HCT116 (cell line): ENCODE measurements around the gene INSYN2A. TPM values are rescaled to one million over a fixed set of nuclear protein-coding genes. Genes with fewer than 3 reads are reported as not detected.

Source experiments
- ATAC-seq: fragments of 200-7000 bp; cut with Tn5 transposase; 2 replicates; pipeline ENCODE4 v1.9.1; 2020; ENCODE audit warnings: mild to moderate bottlenecking, moderate library complexity
- BruUV-seq: library from RNA; stranded (reverse); fragments of 400-500 nt; replicated peaks from 2 replicates; lab custom pipeline; 2021; lab: Mats Ljungman, UMichigan
- CTCF ChIA-PET: fragments of 300-600 bp; sonication (Branson Sonifier 250); formaldehyde crosslinking; loops from one replicate; lab custom pipeline; 2021; ENCODE audit warnings: antibody characterized with exemption; lab: Charles Lee
- POLR2A ChIA-PET: fragments of 300-600, 350-600 bp; sonication (Branson Sonifier 250); formaldehyde crosslinking; loops from one replicate; lab custom pipeline; 2021; ENCODE audit warnings: antibody characterized with exemption; lab: Charles Lee
- RAD21 ChIA-PET, 2 experiments: fragments of 300-600 bp; sonication (Branson Sonifier 250); formaldehyde crosslinking; loops; one replicate each; lab custom pipeline; 2023; ENCODE audit warnings: low total read pairs in 2 of 2; ENCODE audit not compliant: uncharacterized antibody in 2 of 2, unreplicated experiment in 2 of 2, low non-redundant PET in 1 of 2; lab: Charles Lee
- DNase-seq: peaks from one replicate; pipeline ENCODE4 v3.0.0-alpha.2; 2010; ENCODE audit warnings: low read depth, low spot score
- H2AFZ ChIP-seq: fragments of 200-600 bp; shearing (Covaris generic), sonication (generic); 2 replicates; pipeline ENCODE4 v1.6.1; 2017; ENCODE audit warnings: low read depth, mixed run types, mixed read lengths, antibody characterized with exemption, low read length; ENCODE audit not compliant: poor library complexity, severe bottlenecking
- H3K27ac ChIP-seq: 2 replicates; pipeline ENCODE4 v1.5.1; 2012; ENCODE audit warnings: low read depth, low read length
- H3K27me3 ChIP-seq: fragments of 200-600 bp; sonication (generic); 2 replicates; pipeline ENCODE4 v1.6.1; 2016; ENCODE audit warnings: mixed run types, low read length, mixed read lengths; ENCODE audit not compliant: insufficient read depth
- H3K36me3 ChIP-seq, 2 experiments: fragments of 200-500 bp in 1 of 2; fragments of 200-600 bp in 1 of 2; sonication (Bioruptor generic) in 1 of 2; sonication (generic) in 1 of 2; 2 replicates each; pipeline versions ENCODE4 v1.5.1 to v1.6.1; 2014 to 2016; ENCODE audit warnings: low read length in 2 of 2, inconsistent platforms in 1 of 2, mixed read lengths in 1 of 2, mixed run types in 1 of 2; ENCODE audit not compliant: insufficient read depth in 2 of 2, control insufficient read depth in 1 of 2
- H3K4me1 ChIP-seq, 2 experiments: fragments of 200-600 bp in 1 of 2; sonication (generic) in 1 of 2; 2 replicates each; pipeline versions ENCODE4 v1.5.1 to v1.6.1; 2012 to 2017; ENCODE audit warnings: low read length in 2 of 2, inconsistent platforms in 1 of 2, mild to moderate bottlenecking in 1 of 2, mixed read lengths in 1 of 2, mixed run types in 1 of 2, moderate library complexity in 1 of 2; ENCODE audit not compliant: insufficient read depth in 2 of 2, control insufficient read depth in 1 of 2
- H3K4me2 ChIP-seq: fragments of 200-600 bp; sonication (generic); 2 replicates; pipeline ENCODE4 v1.6.1; 2017; ENCODE audit warnings: mixed run types, low read length, mixed read lengths
- H3K4me3 ChIP-seq, 2 experiments: fragments of 200-600 bp in 1 of 2; sonication (generic) in 1 of 2; replicated peaks in 1 of 2; 2 replicates each; pipeline ENCODE4 v1.5.1; 2011 to 2016; ENCODE audit warnings: low read length in 2 of 2, control low read depth in 1 of 2, low read depth in 1 of 2, mild to moderate bottlenecking in 1 of 2, mixed read lengths in 1 of 2, mixed run types in 1 of 2
- H3K79me2 ChIP-seq: fragments of 200-600 bp; sonication (generic); 2 replicates; pipeline ENCODE4 v1.6.1; 2017; ENCODE audit warnings: mild to moderate bottlenecking, mixed run types, low read length, moderate library complexity, mixed read lengths; ENCODE audit not compliant: insufficient read depth
- H3K9ac ChIP-seq: fragments of 200-600 bp; sonication (generic); 2 replicates; pipeline ENCODE4 v1.6.1; 2016; ENCODE audit warnings: low read length, mixed read lengths
- H3K9me2 ChIP-seq: fragments of 200-600 bp; sonication (generic), shearing (Covaris generic); 2 replicates; pipeline ENCODE4 v1.6.1; 2017; ENCODE audit warnings: mixed run types, mild to moderate bottlenecking, moderate library complexity; ENCODE audit not compliant: insufficient read depth
- H3K9me3 ChIP-seq, 2 experiments: fragments of 200-500 bp in 1 of 2; fragments of 200-600 bp in 1 of 2; sonication (Bioruptor generic) in 1 of 2; sonication (generic) in 1 of 2; 2 replicates each; pipeline ENCODE4 v1.6.1; 2014 to 2017; ENCODE audit warnings: low read length in 2 of 2, mixed read lengths in 2 of 2, inconsistent platforms in 1 of 2, low read depth in 1 of 2, mild to moderate bottlenecking in 1 of 2, mixed run types in 1 of 2, moderate library complexity in 1 of 2; ENCODE audit not compliant: control insufficient read depth in 1 of 2, insufficient read depth in 1 of 2
- H4K20me1 ChIP-seq: fragments of 200-600 bp; sonication (generic), shearing (Covaris generic); 2 replicates; pipeline ENCODE4 v1.6.1; 2017; ENCODE audit warnings: mixed run types, mild to moderate bottlenecking, moderate library complexity; ENCODE audit not compliant: insufficient read depth
- CEBPB ChIP-seq: IDR thresholded peaks from 2 replicates; pipeline ENCODE4 v1.6.1; 2012; ENCODE audit warnings: low read depth
- CTCF ChIP-seq, 3 experiments: fragments of 200-600 bp in 1 of 3; sonication (generic) in 1 of 3; IDR thresholded peaks in 2 of 3; conservative IDR thresholded peaks in 1 of 3; 2 replicates each; pipeline ENCODE4 v1.5.1; 2012 to 2017; ENCODE audit warnings: low read depth in 2 of 3, low read length in 2 of 3, antibody characterized with exemption in 1 of 3, borderline replicate concordance in 1 of 3, control low read depth in 1 of 3, mild to moderate bottlenecking in 1 of 3, mixed read lengths in 1 of 3, mixed run types in 1 of 3, moderate library complexity in 1 of 3; ENCODE audit not compliant: insufficient read depth in 1 of 3
- EGR1 ChIP-seq: IDR thresholded peaks from 2 replicates; pipeline ENCODE4 v1.6.1; 2012; ENCODE audit warnings: low read depth
- ELF1 ChIP-seq: IDR thresholded peaks from 2 replicates; pipeline ENCODE4 v1.6.1; 2012; ENCODE audit warnings: low read depth, borderline replicate concordance
- EZH2phosphoT487 ChIP-seq: fragments of 200-600 bp; IDR thresholded peaks from 2 replicates; pipeline ENCODE4 v1.6.1; 2018; ENCODE audit warnings: antibody characterized with exemption, borderline replicate concordance
- FOSL1 ChIP-seq: IDR thresholded peaks from 2 replicates; pipeline ENCODE4 v1.6.1; 2012; ENCODE audit warnings: low read depth
- JUND ChIP-seq: IDR thresholded peaks from 2 replicates; pipeline ENCODE4 v1.6.1; 2012
- POLR2A ChIP-seq: IDR thresholded peaks from 2 replicates; pipeline ENCODE4 v1.7.0; 2011; ENCODE audit warnings: borderline replicate concordance; ENCODE audit not compliant: insufficient read depth, insufficient read length; ENCODE audit errors: extremely low read depth
- POLR2AphosphoS5 ChIP-seq: IDR thresholded peaks from 2 replicates; pipeline ENCODE4 v1.6.1; 2011; ENCODE audit warnings: mild to moderate bottlenecking, low read depth, low read length, moderate library complexity
- RAD21 ChIP-seq: IDR thresholded peaks from 2 replicates; pipeline ENCODE4 v1.6.1; 2012; ENCODE audit warnings: low read depth, mild to moderate bottlenecking
- SIN3A ChIP-seq: IDR thresholded peaks from 2 replicates; pipeline ENCODE4 v1.6.1; 2012; ENCODE audit warnings: low read depth
- SP1 ChIP-seq: IDR thresholded peaks from 2 replicates; pipeline ENCODE4 v1.6.1; 2012; ENCODE audit warnings: low read depth
- TCF7L2 ChIP-seq: IDR thresholded peaks from 2 replicates; pipeline ENCODE4 v1.7.0; 2011; ENCODE audit warnings: borderline replicate concordance, inconsistent platforms; ENCODE audit not compliant: insufficient read depth, insufficient read length; ENCODE audit errors: extremely low read depth
- YY1 ChIP-seq: IDR thresholded peaks from 2 replicates; pipeline ENCODE4 v1.6.1; 2011; ENCODE audit warnings: low read length, low read depth, moderate library complexity, mild to moderate bottlenecking; ENCODE audit not compliant: insufficient replicate concordance; ENCODE audit errors: extremely low read depth
- ZBTB33 ChIP-seq: IDR thresholded peaks from 2 replicates; pipeline ENCODE4 v1.6.1; 2011; ENCODE audit warnings: mild to moderate bottlenecking, low read length, moderate library complexity; ENCODE audit not compliant: insufficient replicate concordance; ENCODE audit errors: extremely low read depth
- ZNF274 ChIP-seq: fragments of 200-500 bp; sonication (Bioruptor generic); IDR thresholded peaks from 2 replicates; pipeline ENCODE4 v1.6.1; 2014; ENCODE audit warnings: mild to moderate bottlenecking, low read depth, low read length, inconsistent platforms
- intact Hi-C: fragments of 100-400 bp; cut with micrococcal nuclease; formaldehyde crosslinking; loops from 2 replicates; pipeline ENCODE4 v1.10.0; 2022
- total RNA-seq: library from RNA; stranded (reverse); gene quantifications from one replicate; pipeline ENCODE4 v1.2.1, GENCODE V29; 2021; ENCODE audit not compliant: unreplicated experiment
- TF ChIP-seq, protein P1 (sequence below): IDR thresholded peaks from 2 replicates; pipeline ENCODE4 v1.6.1; 2012

Gene INSYN2A
- total RNA-seq, 1 experiment from 2014 or later, result not detected

DNA sequence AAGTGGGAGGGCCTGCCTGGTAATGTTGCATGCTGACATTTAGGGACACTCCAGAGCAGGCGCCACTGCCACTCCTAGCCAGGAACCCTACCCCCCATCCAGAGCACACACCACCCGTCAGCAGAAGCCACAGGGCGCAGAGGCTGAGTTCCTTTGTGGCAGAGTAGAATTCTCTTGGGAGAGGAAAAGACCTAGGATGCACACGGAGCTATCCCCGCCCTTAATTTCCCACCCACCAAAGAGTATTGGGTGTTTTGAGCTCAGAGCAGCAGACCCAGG, 702 bp upstream of the INSYN2A start (continued):
- TF ChIP-seq ZBTB33, result no peak

GRCh38 chr10:127195571-127196281, 665 bp downstream of the INSYN2A start:
- Histone ChIP-seq H3K9me3 (no peaks in the 10 kb centered on the region), H3K4me1 (no peaks in the 10 kb centered on the region), H2AFZ (no peak overlapping the region), H3K36me3 (no peaks in the 10 kb centered on the region), H3K27ac (no peak overlapping the region), H3K4me2 (no peak overlapping the region), H3K9me2 (no peaks in the 10 kb centered on the region), H3K79me2 (no peaks in the 10 kb centered on the region), H3K27me3 (no peaks in the 10 kb centered on the region), H3K9ac (no peak overlapping the region), H4K20me1 (no peaks in the 10 kb centered on the region), H3K4me3 (no peak overlapping the region)
- RAD21 ChIA-PET, result no interaction called here
- intact Hi-C loops, result no loop called here
- DNase-seq, result no peak
- TF ChIP-seq SP1 (no peak), TCF7L2 (no peak), JUND (no peak), EGR1 (no peak), ZNF274 (no peak), CEBPB (no peak), SIN3A (no peak), EZH2phosphoT487 (no peak), RAD21 (no peak), FOSL1 (no peak), CTCF (IDR thresholded peaks at IDR 0.05 in 2 of 3, conservative IDR thresholded peaks at IDR 0.05 in 1 of 3; ENCODE audit: borderline replicate concordance in 1 of 3, insufficient read depth in 1 of 3, low read depth in 2 of 3, low read length in 2 of 3) (no peak), POLR2A (no peak), ELF1 (no peak), YY1 (no peak), POLR2AphosphoS5 (no peak)
- TF ChIP-seq, protein P1, sequence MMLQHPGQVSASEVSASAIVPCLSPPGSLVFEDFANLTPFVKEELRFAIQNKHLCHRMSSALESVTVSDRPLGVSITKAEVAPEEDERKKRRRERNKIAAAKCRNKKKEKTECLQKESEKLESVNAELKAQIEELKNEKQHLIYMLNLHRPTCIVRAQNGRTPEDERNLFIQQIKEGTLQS, result no peak
- POLR2A ChIA-PET, result no interaction called here
- CTCF ChIA-PET, result no interaction called here
- no TSS peak for BruUV-seq
- no peak for ATAC-seq
